ENCODE results near the gene LRRC49.

LRRC49 gene

GRCh38 chr15:70859322-70859908 lies 33.2 kb upstream of the LRRC49 start:
- DNase-seq (ENCODE audit: low read depth, low spot score), result no peak
- H3K4me3 ChIP-seq (ENCODE audit: low read depth, low read length), result no peak overlapping the region
- no peak for TF ChIP-seq CTCF (IDR thresholded peaks at IDR 0.05; ENCODE audit: low read depth, low read length)
- in situ Hi-C loops (cut with HindIII; ENCODE audit: low sequenced_read_pairs), result no loop called here

DNA sequence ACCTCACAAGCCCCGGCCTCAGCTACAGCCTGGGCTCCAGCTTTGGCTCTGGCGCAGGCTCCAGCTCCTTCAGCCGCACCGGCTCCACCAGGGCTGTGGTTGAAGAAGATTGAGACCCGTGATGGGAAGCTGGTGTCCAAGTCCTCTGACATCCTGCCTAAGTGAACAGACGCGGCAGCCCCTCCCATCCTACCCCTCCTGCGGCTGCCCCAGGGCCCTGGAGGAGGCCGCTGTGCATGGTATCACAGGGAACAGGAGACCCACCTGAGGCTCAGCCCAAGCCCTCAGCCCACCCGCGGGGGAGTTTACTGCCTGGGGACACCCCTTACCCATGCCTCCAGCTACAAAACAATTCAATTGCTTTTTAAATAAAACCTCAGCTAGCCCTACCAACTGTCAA lies 32.6 kb upstream of the LRRC49 start:
- no peak for TF ChIP-seq CTCF (IDR thresholded peaks at IDR 0.05; ENCODE audit: low read depth, low read length)
- in situ Hi-C loops (cut with HindIII; ENCODE audit: low sequenced_read_pairs), result no loop called here
- no peak overlapping the region for H3K4me3 ChIP-seq (ENCODE audit: low read depth, low read length)
- no peak for DNase-seq (ENCODE audit: low read depth, low spot score)

DNA sequence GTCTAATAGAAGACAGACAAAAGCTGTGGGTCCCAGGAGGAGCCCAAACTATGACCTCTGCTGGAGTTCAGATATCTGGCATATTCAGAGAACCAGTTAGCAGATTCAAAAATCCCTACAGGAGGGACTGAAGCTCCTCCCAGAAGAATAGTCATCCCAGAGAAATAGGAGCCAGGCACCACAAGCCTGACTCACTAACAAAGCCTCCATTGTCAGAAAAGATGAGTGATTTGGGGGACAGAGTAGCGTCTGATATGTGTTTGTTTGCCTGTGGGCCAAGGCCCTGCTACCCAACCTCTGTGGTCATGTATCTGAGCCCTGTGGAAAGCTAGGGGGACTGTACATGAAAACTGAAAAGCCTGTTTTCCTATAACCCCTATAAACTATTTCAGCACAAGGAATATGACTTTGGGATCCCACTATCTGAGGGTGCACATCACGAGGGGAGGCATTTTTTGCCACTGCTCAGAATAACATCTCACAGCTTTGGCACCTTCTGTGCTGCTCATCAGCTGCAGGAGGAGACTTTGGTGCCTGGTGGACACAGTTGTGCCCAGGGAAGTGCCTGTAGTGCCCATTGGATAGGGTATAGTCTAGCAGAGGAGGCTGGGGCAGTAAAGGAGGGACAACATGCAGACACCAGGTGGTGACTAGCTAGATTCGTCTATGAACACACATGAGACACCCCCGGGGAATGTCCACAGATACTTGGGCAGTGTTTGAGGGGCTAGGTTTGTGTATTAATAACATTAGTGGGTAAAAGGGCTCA lies 29.0 kb upstream of the LRRC49 start:
- DNase-seq (ENCODE audit: low read depth, low spot score), result peak; percentile 89
- in situ Hi-C loops (cut with HindIII; ENCODE audit: low sequenced_read_pairs), result no loop called here
- no peak for TF ChIP-seq CTCF (IDR thresholded peaks at IDR 0.05; ENCODE audit: low read depth, low read length)
- H3K4me3 ChIP-seq (ENCODE audit: low read depth, low read length), result no peak overlapping the region

DNA sequence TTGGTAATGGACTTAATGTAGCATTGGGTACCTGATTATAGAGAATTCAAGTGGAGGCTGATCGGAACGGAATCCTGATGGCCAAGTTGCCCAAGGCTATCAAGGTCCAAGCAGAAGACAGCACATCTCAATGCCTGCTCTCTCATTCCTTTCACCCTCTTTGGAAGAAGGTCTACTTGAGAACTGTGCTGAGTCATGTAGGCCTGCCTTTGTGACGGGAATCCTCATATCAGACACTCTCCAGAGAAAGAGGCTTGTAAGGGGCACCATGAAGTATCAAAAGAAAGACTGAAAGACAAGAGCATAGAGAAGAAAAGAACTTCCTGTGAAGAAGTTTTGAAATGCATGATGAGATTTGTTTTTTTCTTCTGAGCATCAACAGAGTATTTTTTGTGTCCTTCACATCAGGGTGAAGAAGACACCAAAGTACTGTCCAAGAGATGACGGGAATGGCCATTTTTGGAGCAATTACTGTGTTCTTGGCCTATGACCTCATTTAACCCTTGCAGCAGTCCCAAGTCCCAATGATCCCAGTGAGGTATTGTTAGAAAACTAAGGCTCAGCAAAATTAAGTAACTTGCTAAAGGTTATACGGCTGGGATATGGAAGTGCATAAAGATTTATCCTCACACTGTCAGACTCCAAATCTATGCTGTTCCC lies 25.5 kb upstream of the LRRC49 start:
- no peak for TF ChIP-seq CTCF (IDR thresholded peaks at IDR 0.05; ENCODE audit: low read depth, low read length)
- in situ Hi-C loops (cut with HindIII; ENCODE audit: low sequenced_read_pairs), result no loop called here
- no peak for DNase-seq (ENCODE audit: low read depth, low spot score)

DNA sequence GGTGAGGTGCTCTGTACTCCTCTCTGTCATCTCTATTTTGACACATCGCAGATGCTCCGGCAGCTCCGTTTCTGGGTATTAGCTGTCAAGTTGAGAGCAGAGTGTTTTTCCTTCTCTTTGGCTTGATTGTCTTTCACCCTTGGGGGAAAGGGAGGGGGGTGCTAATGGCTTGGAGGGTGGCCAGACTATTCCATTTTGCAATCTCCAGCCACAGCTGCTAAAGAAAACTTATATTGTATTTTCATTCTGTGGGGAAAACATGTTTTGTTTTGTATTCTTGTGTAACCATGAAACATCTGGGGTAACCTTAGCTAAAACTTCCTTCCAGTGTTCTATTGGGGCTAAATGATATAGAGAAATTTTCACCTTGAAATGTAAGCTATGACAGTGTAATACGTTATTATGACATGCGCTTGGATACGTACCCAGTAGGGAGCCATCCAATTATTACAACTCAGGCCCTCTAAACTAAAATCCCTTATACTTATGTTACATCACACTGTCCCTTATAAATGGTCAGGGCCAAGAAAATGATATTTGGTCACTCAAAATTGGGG lies 24.6 kb upstream of the LRRC49 start:
- DNase-seq (ENCODE audit: low read depth, low spot score), result peak; percentile 65
- TF ChIP-seq CTCF (IDR thresholded peaks at IDR 0.05; ENCODE audit: low read depth, low read length), result no peak
- no peak overlapping the region for H3K4me3 ChIP-seq (ENCODE audit: low read depth, low read length)
- in situ Hi-C loops (cut with HindIII; ENCODE audit: low sequenced_read_pairs), result no loop called here

More for the DNA sequence above, 25.5 kb upstream of the LRRC49 start:
- no peak overlapping the region for H3K4me3 ChIP-seq (ENCODE audit: low read depth, low read length)

- H3K4me3 ChIP-seq (ENCODE audit: low read depth, low read length), result no peak overlapping the region
- TF ChIP-seq CTCF (IDR thresholded peaks at IDR 0.05; ENCODE audit: low read depth, low read length), result no peak
- in situ Hi-C loops (cut with HindIII; ENCODE audit: low sequenced_read_pairs), result no loop called here
- DNase-seq (ENCODE audit: low read depth, low spot score), result no peak
Measured at GRCh38 chr15:70869346-70869745, 23.3 kb upstream of the LRRC49 start.
